IPS-15b (cell line): ENCODE measurements around the gene AUTS2.
"Not testable (repeated sequence)": the region's sequence is repeated elsewhere in the genome, so short reads cannot be mapped to it uniquely, and the experiment has no call there.

Experiments used
- H3K27me3 ChIP-seq: one replicate; pipeline ENCODE4 v1.6.1; 2013; ENCODE audit warnings: low read length; ENCODE audit not compliant: control insufficient read depth, insufficient read depth
- H3K36me3 ChIP-seq: one replicate; pipeline ENCODE4 v1.6.1; 2013; ENCODE audit warnings: low read length; ENCODE audit not compliant: control insufficient read depth, insufficient read depth
- H3K4me1 ChIP-seq: one replicate; pipeline ENCODE4 v1.6.1; 2013; ENCODE audit warnings: mild to moderate bottlenecking, low read length; ENCODE audit not compliant: control insufficient read depth, insufficient read depth
- H3K4me3 ChIP-seq: one replicate; pipeline ENCODE4 v1.5.1; 2013; ENCODE audit warnings: low read depth, low read length
- H3K9ac ChIP-seq: one replicate; pipeline ENCODE4 v1.6.1; 2013; ENCODE audit warnings: low read depth, mild to moderate bottlenecking, low read length
- H3K9me3 ChIP-seq: one replicate; pipeline ENCODE4 v1.6.1; 2013; ENCODE audit warnings: mild to moderate bottlenecking, low read length; ENCODE audit not compliant: control insufficient read depth, insufficient read depth

Gene AUTS2

GRCh38 chr7:69772718-69773436, 174.6 kb downstream of the AUTS2 start:
- H3K4me3 ChIP-seq: no peak overlapping the region
- H3K9ac ChIP-seq: no peak overlapping the region
- peaks cover 4% of the 10 kb centered on the region for H3K4me1 ChIP-seq
- H3K27me3 ChIP-seq: no peaks in the 10 kb centered on the region
- H3K36me3 ChIP-seq: no peaks in the 10 kb centered on the region
- H3K9me3 ChIP-seq: no peaks in the 10 kb centered on the region

DNA sequence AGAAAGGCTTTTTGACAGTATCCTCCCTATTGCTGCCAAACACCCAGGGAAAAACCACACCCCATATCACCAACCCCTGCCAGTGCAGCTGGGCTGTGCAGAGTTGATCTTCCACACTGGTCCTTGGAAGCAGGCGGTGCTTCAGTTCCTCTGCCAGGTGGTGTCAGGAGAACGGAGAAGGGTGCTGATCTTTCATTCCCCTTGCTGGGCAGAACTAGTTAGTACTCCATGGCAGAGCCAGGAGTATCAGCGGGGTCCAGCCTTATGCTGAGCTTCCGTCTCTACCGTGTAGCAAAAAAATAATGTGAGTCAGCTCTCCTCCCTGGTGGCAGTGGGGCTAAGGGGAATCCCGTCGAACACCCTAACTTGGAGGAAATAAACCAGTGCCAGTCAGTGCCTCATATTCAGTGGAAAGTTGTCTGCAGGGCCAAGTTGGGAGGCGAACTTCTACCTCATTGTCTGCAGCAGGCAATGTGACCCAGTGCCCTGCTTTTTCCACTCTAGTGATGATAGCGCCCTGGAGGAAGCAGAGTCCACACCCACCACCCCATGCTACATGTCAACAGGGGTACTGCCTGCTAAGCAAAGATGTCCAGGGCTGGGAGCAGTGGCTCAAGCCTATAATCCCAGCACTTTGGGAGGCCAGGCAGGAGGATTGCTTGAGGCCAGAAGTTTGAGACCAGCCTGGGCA, 175.4 kb downstream of the AUTS2 start:
- H3K4me3 ChIP-seq: no peak overlapping the region
- H3K36me3 ChIP-seq: no peaks in the 10 kb centered on the region
- no peaks in the 10 kb centered on the region for H3K9me3 ChIP-seq
- H3K4me1 ChIP-seq: peaks cover 4% of the 10 kb centered on the region
- H3K27me3 ChIP-seq: no peaks in the 10 kb centered on the region
- no peak overlapping the region for H3K9ac ChIP-seq

- no peaks in the 10 kb centered on the region for H3K36me3 ChIP-seq
- H3K27me3 ChIP-seq: no peaks in the 10 kb centered on the region
- H3K9ac ChIP-seq: no peak overlapping the region
- no peak overlapping the region for H3K4me3 ChIP-seq
- peaks cover 6% of the 10 kb centered on the region for H3K4me1 ChIP-seq
- no peaks in the 10 kb centered on the region for H3K9me3 ChIP-seq
Observed at GRCh38 chr7:69775231-69775771, 177.0 kb downstream of the AUTS2 start.

GRCh38 chr7:69776611-69777010, 178.3 kb downstream of the AUTS2 start:
- Histone ChIP-seq H3K36me3 (no peaks in the 10 kb centered on the region), H3K4me1 (peaks cover 12% of the 10 kb centered on the region), H3K9ac (no peak overlapping the region), H3K27me3 (no peaks in the 10 kb centered on the region), H3K9me3 (no peaks in the 10 kb centered on the region), H3K4me3 (no peak overlapping the region)

- H3K4me3 ChIP-seq: no peak overlapping the region
- no peaks in the 10 kb centered on the region for H3K27me3 ChIP-seq
- no peaks in the 10 kb centered on the region for H3K36me3 ChIP-seq
- H3K9ac ChIP-seq: no peak overlapping the region
- peaks cover 12% of the 10 kb centered on the region for H3K4me1 ChIP-seq
- H3K9me3 ChIP-seq: no peaks in the 10 kb centered on the region
Observed at GRCh38 chr7:69778138-69778537, 179.9 kb downstream of the AUTS2 start.

- Histone ChIP-seq H3K9ac (no peak overlapping the region), H3K27me3 (no peaks in the 10 kb centered on the region), H3K36me3 (no peaks in the 10 kb centered on the region), H3K4me3 (no peak overlapping the region), H3K9me3 (no peaks in the 10 kb centered on the region), H3K4me1 (peaks cover 12% of the 10 kb centered on the region)
Observed at GRCh38 chr7:69780379-69780778, 182.1 kb downstream of the AUTS2 start.

- peaks cover 12% of the 10 kb centered on the region for H3K4me1 ChIP-seq
- H3K9me3 ChIP-seq: no peaks in the 10 kb centered on the region
- H3K4me3 ChIP-seq: no peak overlapping the region
- no peak overlapping the region for H3K9ac ChIP-seq
- H3K27me3 ChIP-seq: no peaks in the 10 kb centered on the region
- no peaks in the 10 kb centered on the region for H3K36me3 ChIP-seq
Observed at GRCh38 chr7:69781412-69781846, 183.2 kb downstream of the AUTS2 start.

DNA sequence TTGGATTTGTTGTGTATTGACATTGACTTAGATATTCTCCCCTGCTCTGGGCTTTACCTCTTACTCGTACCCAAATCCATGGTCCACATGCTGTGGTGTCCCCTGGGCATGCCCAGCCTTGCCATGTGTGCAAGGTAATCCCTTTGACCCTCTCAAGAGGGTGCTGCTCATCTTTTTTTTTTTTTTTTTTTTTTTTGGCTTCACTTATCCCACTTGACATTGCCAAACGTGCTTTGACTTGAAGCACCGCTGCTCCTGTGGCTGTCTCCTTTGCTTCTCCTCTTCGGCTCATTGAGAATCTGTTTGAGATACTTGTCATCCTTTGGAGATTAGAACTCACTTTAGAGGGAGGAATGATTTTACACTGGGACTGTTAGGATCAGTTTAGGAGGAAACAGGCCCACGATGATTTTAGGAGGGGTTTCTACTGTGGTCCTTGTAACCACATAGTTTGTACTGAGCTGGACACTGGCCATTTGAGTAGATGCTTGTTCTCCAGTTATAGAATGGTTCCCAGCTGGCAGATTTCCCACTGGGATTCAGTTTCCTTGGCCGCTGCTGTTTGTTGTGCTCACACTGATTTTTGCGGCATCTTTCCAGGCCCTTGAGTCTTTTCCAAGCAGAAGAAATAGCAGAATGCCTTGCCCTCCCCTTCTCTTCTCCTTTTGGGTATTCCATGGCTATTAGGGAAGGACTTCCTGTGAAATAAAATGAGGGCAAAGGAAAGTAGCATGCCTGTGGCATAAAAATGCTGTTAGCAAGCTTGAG, 184.8 kb downstream of the AUTS2 start:
- Histone ChIP-seq H3K4me3 (no peak overlapping the region), H3K9ac (no peak overlapping the region), H3K27me3 (no peaks in the 10 kb centered on the region), H3K9me3 (no peaks in the 10 kb centered on the region), H3K36me3 (no peaks in the 10 kb centered on the region), H3K4me1 (peaks cover 12% of the 10 kb centered on the region)

- H3K36me3 ChIP-seq, H3K9me3 ChIP-seq, H3K4me1 ChIP-seq, H3K27me3 ChIP-seq, H3K9ac ChIP-seq, H3K4me3 ChIP-seq: not testable (repeated sequence)
Observed at GRCh38 chr7:69786130-69786529, 187.9 kb downstream of the AUTS2 start.

- H3K27me3 ChIP-seq: no peaks in the 10 kb centered on the region
- H3K9me3 ChIP-seq: no peaks in the 10 kb centered on the region
- H3K36me3 ChIP-seq: no peaks in the 10 kb centered on the region
- H3K4me3 ChIP-seq: no peak overlapping the region
- no peaks in the 10 kb centered on the region for H3K4me1 ChIP-seq
- no peak overlapping the region for H3K9ac ChIP-seq
Observed at GRCh38 chr7:69786730-69787395, 188.6 kb downstream of the AUTS2 start.

- Histone ChIP-seq H3K36me3 (no peaks in the 10 kb centered on the region), H3K9ac (no peak overlapping the region), H3K9me3 (no peaks in the 10 kb centered on the region), H3K4me1 (no peaks in the 10 kb centered on the region), H3K4me3 (no peak overlapping the region), H3K27me3 (no peaks in the 10 kb centered on the region)
Observed at GRCh38 chr7:69787736-69788431, 189.6 kb downstream of the AUTS2 start.
